ENCODE data around the gene PCSK5.

The PCSK5 gene

GRCh38 chr9:76395381-76395780 lies 504.9 kb downstream of the PCSK5 start:
- no peak for DNase-seq (ENCODE audit: low read depth in 2 of 2)

GRCh38 chr9:76396144-76396543 lies 505.7 kb downstream of the PCSK5 start:
- DNase-seq (ENCODE audit: low read depth in 2 of 2) = no peak

GRCh38 chr9:76396597-76396996 lies 506.1 kb downstream of the PCSK5 start:
- no peak for DNase-seq (ENCODE audit: low read depth in 2 of 2)

- no peak for DNase-seq (ENCODE audit: low read depth in 2 of 2)
Observed at GRCh38 chr9:76399856-76400255, 509.4 kb downstream of the PCSK5 start.

- no peak for DNase-seq (ENCODE audit: low read depth in 2 of 2)
Observed at GRCh38 chr9:76400534-76401096, 510.1 kb downstream of the PCSK5 start.

GRCh38 chr9:76401176-76401575 lies 510.7 kb downstream of the PCSK5 start:
- DNase-seq (ENCODE audit: low read depth in 2 of 2) = no peak

GRCh38 chr9:76401580-76402354 lies 511.3 kb downstream of the PCSK5 start:
- DNase-seq (ENCODE audit: low read depth in 2 of 2) = no peak

GRCh38 chr9:76403352-76403751 lies 512.9 kb downstream of the PCSK5 start:
- DNase-seq (ENCODE audit: low read depth in 2 of 2) = no peak

- DNase-seq (ENCODE audit: low read depth in 2 of 2) = no peak
Observed at GRCh38 chr9:76404401-76404800, 513.9 kb downstream of the PCSK5 start.

GRCh38 chr9:76405340-76405739 lies 514.9 kb downstream of the PCSK5 start:
- no peak for DNase-seq (ENCODE audit: low read depth in 2 of 2)

- no peak for DNase-seq (ENCODE audit: low read depth in 2 of 2)
Observed at GRCh38 chr9:76405868-76406267, 515.4 kb downstream of the PCSK5 start.
